GM12878 (cell line): ENCODE data around the gene TPRN. TPM values are rescaled to one million over a fixed set of nuclear protein-coding genes. Genes with fewer than 3 reads are reported as not detected.

ENCODE experiments used
- ATAC-seq: fragments of 200-7000 bp; cut with Tn5 transposase; 3 replicates; pipeline ENCODE4 v1.9.1; 2020; ENCODE audit warnings: mild to moderate bottlenecking, moderate library complexity
- BruUV-seq: library from RNA; stranded (reverse); fragments of 400-500 nt; replicated peaks from 2 replicates; lab custom pipeline; 2021; lab: Mats Ljungman, UMichigan
- CTCF ChIA-PET: fragments of 300-600 bp; sonication (Branson Sonifier 250); formaldehyde crosslinking; extraction: SDS; loops from one replicate; lab custom pipeline; 2021; ENCODE audit warnings: inconsistent platforms; lab: Yijun Ruan, JAX
- POLR2A ChIA-PET: fragments of 350-600 bp; formaldehyde crosslinking; extraction: SDS; loops from one replicate; lab custom pipeline; 2021; ENCODE audit warnings: inconsistent platforms; lab: Charles Lee
- RAD21 ChIA-PET: fragments of 300-600 bp; sonication (Branson Sonifier 250); formaldehyde crosslinking; loops from one replicate; lab custom pipeline; 2023; ENCODE audit warnings: antibody characterized with exemption; ENCODE audit not compliant: unreplicated experiment; lab: Charles Lee
- SMC1A ChIA-PET: fragments of 300-600 bp; sonication (Branson Sonifier 250); formaldehyde crosslinking; loops from one replicate; lab custom pipeline; 2023; ENCODE audit not compliant: unreplicated experiment, uncharacterized antibody; lab: Charles Lee
- DNase-seq: peaks from one replicate; pipeline ENCODE4 v3.0.0-alpha.2; 2011; ENCODE audit warnings: low read depth, low spot score
- FAIRE-seq: peaks from 3 replicates; lab custom pipeline; 2011; peaks lifted over from hg19 to GRCh38; lab: Jason Lieb, UNC
- H2AFZ ChIP-seq: 2 replicates; pipeline ENCODE4 v1.6.0; 2011; ENCODE audit warnings: low read depth, low read length, control low read depth; ENCODE audit not compliant: control insufficient read depth
- H3K27ac ChIP-seq: 2 replicates; pipeline ENCODE4 v1.5.1; 2011; ENCODE audit warnings: control low read depth; ENCODE audit not compliant: control insufficient read depth, insufficient read depth
- H3K27me3 ChIP-seq, 2 experiments: replicated peaks in 1 of 2; 2 replicates each; pipeline versions ENCODE4 v1.6.0 to v1.6.1; 2011; ENCODE audit warnings: low read length in 1 of 2; ENCODE audit not compliant: control insufficient read depth in 2 of 2, insufficient read depth in 2 of 2
- H3K36me3 ChIP-seq, 2 experiments: 2 replicates each; pipeline ENCODE4 v1.5.1; 2011; ENCODE audit warnings: low read length in 1 of 2; ENCODE audit not compliant: control insufficient read depth in 2 of 2, insufficient read depth in 2 of 2
- H3K4me1 ChIP-seq: 2 replicates; pipeline ENCODE4 v1.6.1; 2011; ENCODE audit warnings: mild to moderate bottlenecking, low read length, moderate library complexity, mixed read lengths; ENCODE audit not compliant: control insufficient read depth, insufficient read depth
- H3K4me2 ChIP-seq: 2 replicates; pipeline ENCODE4 v1.6.0; 2011; ENCODE audit warnings: control low read depth; ENCODE audit not compliant: control insufficient read depth, insufficient read depth
- H3K4me3 ChIP-seq: fragments of 200-600 bp; sonication (generic); 2 replicates; pipeline ENCODE4 v1.5.1; 2016
- H3K79me2 ChIP-seq: 2 replicates; pipeline ENCODE4 v1.6.0; 2011; ENCODE audit warnings: low read length; ENCODE audit not compliant: control insufficient read depth, insufficient read depth
- H3K9ac ChIP-seq: 2 replicates; pipeline ENCODE4 v1.8.0; 2011; ENCODE audit warnings: low read length, control low read depth, mixed read lengths; ENCODE audit not compliant: control insufficient read depth, insufficient read depth
- H3K9me3 ChIP-seq: replicated peaks from 3 replicates; pipeline ENCODE4 v1.5.1; 2011; ENCODE audit warnings: mild to moderate bottlenecking, low read length; ENCODE audit not compliant: control insufficient read depth, insufficient read depth
- H4K20me1 ChIP-seq: 2 replicates; pipeline ENCODE4 v1.6.0; 2011; ENCODE audit not compliant: control insufficient read depth, insufficient read depth
- ATF7 ChIP-seq: fragments of 450-650 bp; IDR thresholded peaks from 2 replicates; pipeline ENCODE4 v1.6.1; 2016; ENCODE audit warnings: low read depth, mild to moderate bottlenecking
- HDGF ChIP-seq: fragments of 450-650 bp; IDR thresholded peaks from 2 replicates; pipeline ENCODE4 v1.6.1; 2016; ENCODE audit warnings: antibody characterized with exemption
- JUNB ChIP-seq: IDR thresholded peaks from 2 replicates; pipeline ENCODE4 v1.6.1; 2016; ENCODE audit warnings: antibody characterized with exemption, mild to moderate bottlenecking
- POLR2A ChIP-seq: IDR thresholded peaks from 2 replicates; pipeline ENCODE4 v1.6.1; 2011; ENCODE audit warnings: low read depth, mild to moderate bottlenecking, low read length
- RFX5 ChIP-seq: IDR thresholded peaks from 2 replicates; pipeline ENCODE4 v1.6.1; 2011; ENCODE audit warnings: low read depth, low read length, improper control_type of control experiment
- ZNF687 ChIP-seq: fragments of 450-650 bp; IDR thresholded peaks from 2 replicates; pipeline ENCODE4 v1.6.1; 2017; ENCODE audit warnings: mild to moderate bottlenecking, moderate library complexity
- WGBS: methylation state at CpG from one replicate; pipeline ENCODE4 v1.1.6; 2016; ENCODE audit warnings: low lambda C conversion rate; ENCODE audit not compliant: insufficient replicate concordance, insufficient coverage; ENCODE audit errors: missing lambda C conversion rate; 5-methylcytosine and 5-hydroxymethylcytosine counted together
- in situ Hi-C: fragments of 300-500 bp; cut with MboI; formaldehyde crosslinking; loops from 9 replicates; pipeline ENCODE4 v1.14.3; 2018; ENCODE audit warnings: mixed read lengths
- intact Hi-C: fragments of 100-400 bp; cut with micrococcal nuclease; formaldehyde crosslinking; loops from one replicate; pipeline ENCODE4 v1.14.2; 2022; ENCODE audit not compliant: unreplicated experiment
- polyA plus RNA-seq, 11 experiments: library from polyadenylated mRNA; depleted of rRNA in 4 of 11; unstranded in 6 of 11; stranded (reverse) in 5 of 11; fragments of >200 nt; fragmentation: Nextera tagmentation in 4 of 11; fragmentation: Illumina TruSeq in 1 of 11; extraction: Ambion mirVana in 4 of 11; extraction: Trizol in 1 of 11; gene quantifications; 1 replicate in 1 of 11; 2 replicates in 10 of 11; pipeline versions ENCODE4 v1.2.1 to v1.2.3, GENCODE V29; 2011 to 2016; ENCODE audit warnings: inconsistent platforms in 2 of 11, missing spikeins in 2 of 11, low read depth in 1 of 11
- total RNA-seq, 4 experiments: library from RNA; depleted of rRNA in 3 of 4; stranded (reverse); fragments of >200 nt in 3 of 4; fragmentation: Illumina TruSeq in 1 of 4; extraction: Trizol in 1 of 4; gene quantifications; 2 replicates each; pipeline versions ENCODE4 v1.2.1 to v1.2.3, GENCODE V29; 2013 to 2021
- TF ChIP-seq, protein P1 (sequence below): IDR thresholded peaks from 2 replicates; pipeline ENCODE4 v1.6.1; 2011; ENCODE audit warnings: low read depth, mild to moderate bottlenecking, low read length, moderate library complexity, borderline replicate concordance; ENCODE audit errors: extremely low read depth

TPRN gene
- total and polyA plus RNA-seq, 10 of the 15 experiments (the other 5 are each of a cell fraction or from before 2014, with no cell fraction given), result 0.18 to 19.5 (median 3.1) TPM

GRCh38 chr9:137216188-137216965, 15.8 kb upstream of the TPRN start:
- TF ChIP-seq ATF7 (no peak), POLR2A (0 out of 2 replicates have a peak, but pooled peaks have one; percentile 3)
- no peak for DNase-seq
- no peaks in the 10 kb centered on the region for H3K9me3 ChIP-seq
- H3K27ac ChIP-seq, result no peak overlapping the region
- H2AFZ ChIP-seq, result no peak overlapping the region
- WGBS, result 94% methylated on average over 23 of the region's 30 CpGs
- no peak overlapping the region for H3K4me3 ChIP-seq
- H3K27me3 ChIP-seq, result no peaks in the 10 kb centered on the region
- ChIA-PET CTCF (no interaction called here), RAD21 (no interaction called here), POLR2A (no interaction called here), SMC1A (no interaction called here)
- in situ Hi-C loops (no loop called here), intact Hi-C loops (no loop called here)
- no peak overlapping the region for H3K4me2 ChIP-seq
- H3K79me2 ChIP-seq, result no peaks in the 10 kb centered on the region
- H3K9ac ChIP-seq, result no peak overlapping the region
- no peaks in the 10 kb centered on the region for H4K20me1 ChIP-seq
- no peak for FAIRE-seq
- no TSS peak for BruUV-seq
- H3K36me3 ChIP-seq, result peaks cover 0 to 2% of the 10 kb centered on the region in 2 experiments; a peak in 2 of 4 replicates
- no peak for ATAC-seq
- no peaks in the 10 kb centered on the region for H3K4me1 ChIP-seq

GRCh38 chr9:137215196-137215986, 14.8 kb upstream of the TPRN start:
- FAIRE-seq (no peak), DNase-seq (no peak), ATAC-seq (no peak)
- H3K36me3 ChIP-seq, result peaks cover 0 to 2% of the 10 kb centered on the region in 2 experiments; a peak in 3 of 4 replicates
- H3K9me3 ChIP-seq, result no peaks in the 10 kb centered on the region
- H3K4me1 ChIP-seq, result no peaks in the 10 kb centered on the region
- H3K27ac ChIP-seq, result no peak overlapping the region
- no peak overlapping the region for H3K9ac ChIP-seq
- ChIA-PET CTCF (no interaction called here), SMC1A (no interaction called here), POLR2A (interaction anchor here (1.2 kb wide), 1 partner anchor 15 kb away, joined by 4 read pairs; the partner anchor contains the start of gene TPRN), RAD21 (no interaction called here)
- H3K4me3 ChIP-seq, result no peak overlapping the region
- H4K20me1 ChIP-seq, result no peaks in the 10 kb centered on the region
- no peak overlapping the region for H3K4me2 ChIP-seq
- in situ Hi-C loops, result no loop called here
- no TSS peak for BruUV-seq
- no peak overlapping the region for H2AFZ ChIP-seq
- H3K27me3 ChIP-seq, result no peaks in the 10 kb centered on the region
- 85% methylated on average over 20 of the region's 22 CpGs for WGBS
- intact Hi-C loops, result no loop called here
- H3K79me2 ChIP-seq, result no peaks in the 10 kb centered on the region
- TF ChIP-seq ZNF687 (no peak), JUNB (no peak), RFX5 (no peak), HDGF (no peak)
- TF ChIP-seq, protein P1, sequence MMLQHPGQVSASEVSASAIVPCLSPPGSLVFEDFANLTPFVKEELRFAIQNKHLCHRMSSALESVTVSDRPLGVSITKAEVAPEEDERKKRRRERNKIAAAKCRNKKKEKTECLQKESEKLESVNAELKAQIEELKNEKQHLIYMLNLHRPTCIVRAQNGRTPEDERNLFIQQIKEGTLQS, result no peak
